Thyroid gland (tissue), 4 donors: ENCODE results near the gene CDKN2B.

Source experiments
- CTCF ChIP-seq, 6 experiments: fragments of 200-600 bp in 3 of 6; fragments of 450-650 bp in 3 of 6; sonication (generic) in 3 of 6; IDR thresholded peaks; one replicate each; pipeline ENCODE4 v1.5.1; 2016 to 2019; ENCODE audit warnings: antibody characterized with exemption in 6 of 6, mild to moderate bottlenecking in 2 of 6, inconsistent platforms in 1 of 6, moderate library complexity in 1 of 6
- POLR2A ChIP-seq, 2 donors: fragments of 450-650 bp; IDR thresholded peaks; one replicate each; pipeline ENCODE4 v1.6.1; 2017; ENCODE audit warnings: antibody characterized with exemption in 2 of 2, mild to moderate bottlenecking in 2 of 2, moderate library complexity in 1 of 2

GRCh38 chr9:22041775-22042174 lies 32.7 kb upstream of the CDKN2B start:
- TF ChIP-seq CTCF (IDR thresholded peaks at IDR 0.05): no peak
- no peak for TF ChIP-seq POLR2A (IDR thresholded peaks at IDR 0.05)
